NT2/D1 (cell line): ENCODE results near the gene KATNB1.
"Not testable (repeated sequence)": the region's sequence is repeated elsewhere in the genome, so short reads cannot be mapped to it uniquely, and the experiment has no call there.

Source experiments
- DNase-seq: peaks from one replicate; pipeline ENCODE4 v3.0.0-alpha.2; 2011; ENCODE audit warnings: low read depth, low spot score
- H3K27me3 ChIP-seq: 2 replicates; pipeline ENCODE4 v1.6.0; 2011; ENCODE audit warnings: mild to moderate bottlenecking; ENCODE audit not compliant: insufficient read length, insufficient read depth
- H3K36me3 ChIP-seq: 2 replicates; pipeline ENCODE4 v1.6.1; 2011; ENCODE audit warnings: mild to moderate bottlenecking, low read length, mixed read lengths; ENCODE audit not compliant: insufficient read depth, insufficient read length
- H3K4me1 ChIP-seq: 2 replicates; pipeline ENCODE4 v1.5.1; 2011; ENCODE audit not compliant: insufficient read depth, insufficient read length
- H3K4me3 ChIP-seq: 2 replicates; pipeline ENCODE4 v1.5.1; 2011; ENCODE audit warnings: low read depth; ENCODE audit not compliant: insufficient read length
- H3K9ac ChIP-seq: 2 replicates; pipeline ENCODE4 v1.6.0; 2011; ENCODE audit warnings: low read depth; ENCODE audit not compliant: insufficient read length
- H3K9me3 ChIP-seq: 2 replicates; pipeline ENCODE4 v1.5.1; 2011; ENCODE audit warnings: mild to moderate bottlenecking, low read length; ENCODE audit not compliant: insufficient read depth
- SUZ12 ChIP-seq: IDR thresholded peaks from 2 replicates; pipeline ENCODE4 v1.6.1; 2011; ENCODE audit not compliant: insufficient read length, insufficient read depth; ENCODE audit errors: extremely low read depth
- YY1 ChIP-seq: IDR thresholded peaks from 2 replicates; pipeline ENCODE4 v1.6.1; 2011; ENCODE audit not compliant: insufficient read length, insufficient read depth
- ZNF274 ChIP-seq: IDR thresholded peaks from 2 replicates; pipeline ENCODE4 v1.6.1; 2011; ENCODE audit warnings: mild to moderate bottlenecking, low read depth, low read length

KATNB1 gene

GRCh38 chr16:57774705-57775285, 39.2 kb downstream of the KATNB1 start:
- Histone ChIP-seq H3K27me3 (no peaks in the 10 kb centered on the region), H3K4me1 (peaks cover 15% of the 10 kb centered on the region), H3K4me3 (no peak overlapping the region), H3K9ac (peak overlapping the region; percentile 71), H3K36me3 (peaks cover 31% of the 10 kb centered on the region), H3K9me3 (peaks cover 4% of the 10 kb centered on the region; the same call in 1 of the 2 replicates)
- TF ChIP-seq YY1 (no peak), SUZ12 (no peak), ZNF274 (no peak)
- DNase-seq = no peak

DNA sequence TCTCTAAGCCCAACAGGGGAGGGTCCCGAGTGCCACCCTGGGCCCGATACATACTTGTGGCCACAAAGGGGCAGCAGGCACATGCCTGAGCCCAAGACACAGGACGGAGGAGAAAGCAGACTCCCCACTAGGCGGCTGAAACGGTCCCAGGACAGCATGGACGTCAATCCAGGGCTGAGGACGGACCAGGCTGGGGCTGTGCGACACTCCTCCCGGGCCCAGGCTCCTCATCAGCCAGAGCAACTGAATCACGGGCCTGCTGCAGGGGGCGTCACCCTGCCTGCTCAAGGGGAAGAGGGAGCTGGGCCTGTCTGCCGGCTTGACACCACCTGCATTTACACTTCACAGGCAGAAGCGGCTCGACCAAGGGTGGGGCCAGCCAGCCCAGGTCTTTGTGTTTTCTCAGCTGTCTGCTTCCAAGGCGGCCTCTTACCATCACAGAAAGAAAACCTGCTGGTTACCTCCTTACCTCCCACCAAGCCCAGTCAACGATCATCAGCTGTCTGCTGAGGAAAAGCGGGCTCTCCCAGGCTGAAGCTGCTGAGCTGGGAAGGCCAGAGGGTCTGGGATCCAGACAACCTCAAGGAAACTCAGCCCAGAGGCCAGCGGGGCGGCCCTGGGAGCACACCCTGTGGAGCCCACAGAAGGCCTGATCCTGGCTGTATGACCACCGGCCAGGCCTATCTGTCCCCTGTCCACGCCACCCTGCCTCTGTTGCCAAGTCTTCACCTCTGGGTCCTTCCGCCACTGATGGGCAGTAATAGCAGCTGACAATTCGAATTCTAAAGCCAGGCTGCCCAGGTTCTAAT, 40.3 kb downstream of the KATNB1 start:
- peaks cover 4% of the 10 kb centered on the region; the same call in 1 of the 2 replicates for H3K9me3 ChIP-seq
- H3K9ac ChIP-seq = peak overlapping the region; percentile 71
- peaks cover 15% of the 10 kb centered on the region for H3K4me1 ChIP-seq
- DNase-seq = peak; percentile 94
- H3K27me3 ChIP-seq = no peaks in the 10 kb centered on the region
- H3K36me3 ChIP-seq = peaks cover 20% of the 10 kb centered on the region
- H3K4me3 ChIP-seq = no peak overlapping the region
- TF ChIP-seq SUZ12 (no peak), ZNF274 (no peak), YY1 (peak; percentile 16)

- Histone ChIP-seq H3K36me3 (peaks cover 17% of the 10 kb centered on the region), H3K9ac (no peak overlapping the region), H3K9me3 (peaks cover 4% of the 10 kb centered on the region; the same call in 1 of the 2 replicates), H3K27me3 (no peaks in the 10 kb centered on the region), H3K4me3 (no peak overlapping the region), H3K4me1 (peaks cover 26% of the 10 kb centered on the region)
- TF ChIP-seq SUZ12 (no peak), ZNF274 (no peak), YY1 (no peak)
- DNase-seq = no peak
Observed at GRCh38 chr16:57778658-57779057, 43.1 kb downstream of the KATNB1 start.

GRCh38 chr16:57779836-57780235, 44.3 kb downstream of the KATNB1 start:
- H3K9me3 ChIP-seq, DNase-seq, H3K27me3 ChIP-seq, H3K9ac ChIP-seq, H3K4me3 ChIP-seq: not testable (repeated sequence)
- peaks cover 20% of the 10 kb centered on the region for H3K36me3 ChIP-seq
- peaks cover 24% of the 10 kb centered on the region for H3K4me1 ChIP-seq

DNA sequence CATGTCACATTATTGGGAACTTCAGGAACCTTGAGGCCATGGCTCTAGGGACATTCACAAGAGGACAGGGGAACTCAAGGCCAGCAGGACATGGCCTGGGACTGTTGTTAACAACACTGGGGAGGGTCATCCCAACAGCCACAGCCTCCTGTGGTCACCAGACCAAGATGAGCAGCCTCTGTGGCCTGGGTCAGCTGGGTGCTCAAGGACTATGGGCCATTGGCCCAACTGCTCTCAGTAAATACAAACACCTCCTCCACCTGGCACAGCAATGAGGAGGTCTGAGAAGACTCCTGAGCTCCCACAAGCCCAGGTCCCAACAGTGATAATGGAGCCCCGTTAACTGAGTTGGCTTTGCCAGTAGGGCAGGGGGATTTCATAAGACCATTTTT, 45.8 kb downstream of the KATNB1 start:
- H3K9me3 ChIP-seq = no peaks in the 10 kb centered on the region
- no peak overlapping the region for H3K9ac ChIP-seq
- H3K27me3 ChIP-seq = no peaks in the 10 kb centered on the region
- H3K4me3 ChIP-seq = no peak overlapping the region
- no peak for DNase-seq
- H3K36me3 ChIP-seq = peaks cover 30% of the 10 kb centered on the region
- no peak for TF ChIP-seq ZNF274
- no peak for TF ChIP-seq SUZ12
- no peak for TF ChIP-seq YY1
- peaks cover 14% of the 10 kb centered on the region for H3K4me1 ChIP-seq

DNA sequence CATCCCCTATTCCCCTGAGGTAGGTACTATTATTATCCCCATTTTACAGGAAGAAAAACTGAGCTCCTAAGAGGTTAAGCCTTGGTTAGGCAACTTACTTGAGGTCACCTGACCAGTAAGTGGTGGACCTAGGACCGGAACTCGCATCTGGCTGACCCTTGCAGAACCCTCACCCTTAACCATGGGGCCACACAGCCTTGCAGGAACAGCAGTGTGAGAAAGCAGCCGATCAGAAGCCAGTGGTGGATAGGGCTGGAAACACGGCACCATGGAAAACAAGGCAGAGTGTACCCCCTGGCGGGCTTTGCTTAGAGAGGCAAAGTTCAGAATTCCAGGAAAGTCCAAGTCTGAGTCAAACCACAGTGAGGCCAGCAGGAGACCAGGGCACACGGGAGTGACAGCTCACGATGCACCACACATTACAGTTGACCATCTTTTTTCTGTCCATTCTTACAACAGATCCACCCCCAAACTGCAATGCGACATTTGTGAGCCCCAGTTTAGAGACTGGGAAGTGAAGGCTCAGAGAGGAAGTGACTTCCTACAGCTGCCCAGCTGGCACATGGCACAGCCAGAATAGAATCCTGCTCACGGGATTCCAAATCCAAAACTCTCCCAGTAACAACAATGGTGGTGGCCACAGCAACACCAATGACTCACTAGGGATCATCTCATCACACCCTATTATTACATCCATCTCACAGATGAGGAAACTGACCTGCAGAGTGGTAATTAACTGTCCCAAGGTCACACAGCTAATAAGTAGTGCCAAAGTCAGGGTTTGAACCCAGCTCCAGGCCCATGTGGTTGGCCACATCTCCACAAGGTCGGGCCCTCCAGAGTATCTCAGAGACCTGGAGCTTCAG, 46.4 kb downstream of the KATNB1 start:
- Histone ChIP-seq H3K9ac (no peak overlapping the region), H3K27me3 (no peaks in the 10 kb centered on the region), H3K36me3 (peaks cover 35% of the 10 kb centered on the region), H3K9me3 (no peaks in the 10 kb centered on the region), H3K4me1 (peaks cover 15% of the 10 kb centered on the region), H3K4me3 (no peak overlapping the region)
- TF ChIP-seq YY1 (no peak), SUZ12 (no peak), ZNF274 (no peak)
- DNase-seq = no peak

DNA sequence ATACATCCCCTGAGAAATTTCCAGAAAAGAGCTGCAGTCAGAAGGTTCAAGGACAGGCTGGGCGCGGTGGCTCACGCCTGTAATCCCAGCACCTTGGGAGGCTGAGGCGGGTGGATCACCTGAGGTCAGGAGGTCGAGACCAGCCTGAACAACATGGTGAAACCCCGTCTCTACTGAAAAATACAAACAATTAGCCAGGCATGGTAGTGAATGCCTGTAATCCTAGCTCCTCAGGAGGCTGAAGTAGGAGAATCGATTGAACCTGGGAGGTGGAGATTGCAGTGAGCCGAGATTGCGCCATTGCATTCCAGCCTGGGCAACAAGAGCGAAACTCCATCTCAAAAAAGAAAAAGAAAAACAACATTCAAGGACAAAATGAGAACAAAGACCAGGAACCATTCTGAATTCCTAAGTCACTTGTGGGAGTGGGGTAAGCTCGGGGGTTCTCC, 47.1 kb downstream of the KATNB1 start:
- not testable (repeated sequence) for DNase-seq, H3K27me3 ChIP-seq, H3K9me3 ChIP-seq, H3K4me3 ChIP-seq, H3K9ac ChIP-seq
- H3K36me3 ChIP-seq = peaks cover 42% of the 10 kb centered on the region
- H3K4me1 ChIP-seq = peaks cover 18% of the 10 kb centered on the region
